ENCODE results near the gene EVA1C.

Gene EVA1C

GRCh38 chr21:32391755-32392154 lies 20.8 kb upstream of the EVA1C start:
- no peak for DNase-seq

- DNase-seq: no peak
Measured at GRCh38 chr21:32392299-32392879, 20.1 kb upstream of the EVA1C start.

- peak; percentile 96 for DNase-seq
Measured at GRCh38 chr21:32392880-32393676, 19.4 kb upstream of the EVA1C start, which contains the start of gene URB1. URB1 (minus strand) TSS chr21:32393012; CDS start chr21:32392910, 102 bp downstream.

GRCh38 chr21:32393677-32394001 lies 18.9 kb upstream of the EVA1C start:
- DNase-seq: no peak

GRCh38 chr21:32403201-32403777 lies 9.2 kb upstream of the EVA1C start:
- DNase-seq: peak; percentile 78

GRCh38 chr21:32406405-32406804 lies 6.1 kb upstream of the EVA1C start:
- no peak for DNase-seq

GRCh38 chr21:32410291-32410690 lies 2.2 kb upstream of the EVA1C start:
- DNase-seq: no peak

GRCh38 chr21:32410916-32411315 lies 1.6 kb upstream of the EVA1C start:
- no peak for DNase-seq

- DNase-seq: peak; percentile 67
Measured at GRCh38 chr21:32411350-32412161, 950 bp upstream of the EVA1C start.

- DNase-seq: no peak
Measured at GRCh38 chr21:32413015-32413504, 554 bp downstream of the EVA1C start.

- no peak for DNase-seq
Measured at GRCh38 chr21:32413697-32414578, 1.4 kb downstream of the EVA1C start.

GRCh38 chr21:32414579-32415358 lies 2.3 kb downstream of the EVA1C start:
- DNase-seq: no peak

GRCh38 chr21:32415451-32416398 lies 3.2 kb downstream of the EVA1C start:
- no peak for DNase-seq

GRCh38 chr21:32418146-32418545 lies 5.6 kb downstream of the EVA1C start:
- DNase-seq: no peak

GRCh38 chr21:32422064-32422463 lies 9.6 kb downstream of the EVA1C start:
- no peak for DNase-seq

- no peak for DNase-seq
Measured at GRCh38 chr21:32423320-32424190, 11.0 kb downstream of the EVA1C start.

GRCh38 chr21:32424191-32424535 lies 11.7 kb downstream of the EVA1C start:
- no peak for DNase-seq

- no peak for DNase-seq
Measured at GRCh38 chr21:32424674-32425073, 12.2 kb downstream of the EVA1C start.

- DNase-seq: no peak
Measured at GRCh38 chr21:32425628-32426027, 13.1 kb downstream of the EVA1C start.

Measured in CD4-positive, alpha-beta T cell treated with Interleukin-10 for 1 hour (primary cell).